GM18517 (cell line): Measurements from ENCODE around the gene VTI1B.

Experiments
- ATAC-seq: cut with Tn5 transposase; IDR thresholded peaks from one replicate; pipeline ENCODE4 v1.9.1; 2021; ENCODE audit warnings: mild to moderate bottlenecking, moderate library complexity; ENCODE audit not compliant: unreplicated experiment

The VTI1B gene

DNA sequence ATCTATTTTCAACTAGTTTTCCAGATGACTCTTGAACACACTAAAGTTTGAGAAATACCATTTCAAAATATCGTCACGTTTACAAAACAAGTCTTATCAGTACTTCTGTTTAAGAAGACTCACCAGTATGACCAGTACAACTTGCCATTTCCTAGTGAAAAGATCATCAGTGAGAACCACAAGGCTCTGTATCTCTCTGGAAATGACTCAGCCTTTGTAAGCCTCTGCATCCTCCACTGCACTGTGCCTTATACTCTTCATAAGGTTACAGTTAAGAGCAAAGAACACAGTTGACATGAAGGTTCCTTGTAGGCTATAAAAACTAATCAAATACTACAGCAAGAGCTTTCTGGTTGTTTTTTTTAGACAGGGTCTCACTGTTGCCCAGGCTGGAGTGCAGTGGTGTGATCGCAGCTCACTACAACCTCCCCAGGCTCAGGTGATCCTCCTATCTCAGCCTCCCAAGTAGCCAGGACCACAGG is 5.7 kb upstream of the VTI1B start:
- ATAC-seq = peak; percentile 96

DNA sequence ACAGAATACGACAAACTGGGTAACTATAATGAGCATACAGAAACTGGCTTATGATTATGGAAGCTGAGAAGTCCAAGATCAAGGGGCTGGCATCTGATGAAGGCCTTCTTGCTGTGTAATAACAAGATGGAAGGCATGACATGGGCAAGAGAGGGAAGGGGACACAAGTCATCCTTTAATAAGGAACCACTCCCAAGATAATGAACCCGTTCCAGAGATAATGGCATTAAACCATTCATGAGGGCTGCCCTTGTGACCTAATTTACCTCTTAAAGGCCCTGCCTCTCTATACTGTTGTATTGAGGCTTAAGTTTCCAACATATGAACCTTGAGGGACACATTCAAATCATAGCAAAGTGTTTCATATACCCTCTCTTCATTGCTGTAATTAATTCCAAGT is 4.6 kb upstream of the VTI1B start:
- ATAC-seq = no peak

DNA sequence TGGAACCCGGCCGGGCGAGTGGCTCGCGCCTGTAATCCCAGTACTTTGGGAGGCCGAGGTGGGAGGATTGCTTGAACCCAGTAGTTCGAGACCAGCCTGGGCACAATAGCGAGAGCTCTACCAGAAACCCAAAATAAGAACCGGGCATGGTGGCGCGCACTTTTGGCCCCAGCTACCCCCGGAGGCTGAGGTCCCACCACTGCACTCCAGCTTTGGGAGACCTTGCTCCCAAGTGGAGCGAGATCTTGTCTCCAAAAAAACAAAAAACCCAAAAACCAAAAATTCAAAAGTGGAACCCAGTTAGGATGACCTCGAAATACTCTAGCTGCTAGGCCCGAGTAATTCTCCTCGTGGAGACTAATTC is 769 bp upstream of the VTI1B start:
- no peak for ATAC-seq

DNA sequence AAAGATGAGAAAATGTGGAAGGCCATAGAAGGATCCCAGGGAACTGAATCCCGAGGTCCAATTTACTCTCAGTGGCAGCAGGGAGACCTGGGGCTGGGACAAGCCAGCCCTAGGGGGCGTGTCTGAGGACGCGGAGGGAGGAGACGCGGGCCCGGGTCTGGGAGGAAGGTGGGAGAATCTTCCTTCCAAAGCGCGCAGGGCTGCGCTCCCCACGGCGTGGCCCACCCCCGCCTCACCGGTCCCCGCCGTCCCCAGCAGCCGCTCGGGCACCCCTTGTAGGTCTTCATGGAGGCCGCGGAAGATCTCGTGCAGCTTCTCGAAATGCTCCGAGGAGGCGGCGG is 323 bp downstream of the VTI1B start:
- ATAC-seq = peak; percentile 18

DNA sequence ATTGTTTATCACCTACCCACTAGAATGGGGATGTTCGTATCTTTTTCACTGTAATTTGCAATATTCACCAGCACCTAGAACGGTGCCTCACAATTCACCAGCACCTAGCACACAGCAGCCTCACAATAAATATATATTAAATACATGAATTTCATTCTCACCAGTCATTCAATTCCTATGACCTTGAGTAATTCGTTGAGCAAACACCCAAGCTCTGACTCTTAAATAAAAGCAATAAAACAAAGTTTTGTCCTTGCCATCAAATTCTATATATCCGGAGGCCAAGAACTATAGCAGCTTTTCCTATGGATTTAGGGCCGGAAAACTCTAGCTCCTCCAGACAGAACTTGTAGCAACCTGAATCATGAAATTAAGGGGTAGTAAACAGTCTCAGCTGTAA is 981 bp downstream of the VTI1B start:
- ATAC-seq = no peak

DNA sequence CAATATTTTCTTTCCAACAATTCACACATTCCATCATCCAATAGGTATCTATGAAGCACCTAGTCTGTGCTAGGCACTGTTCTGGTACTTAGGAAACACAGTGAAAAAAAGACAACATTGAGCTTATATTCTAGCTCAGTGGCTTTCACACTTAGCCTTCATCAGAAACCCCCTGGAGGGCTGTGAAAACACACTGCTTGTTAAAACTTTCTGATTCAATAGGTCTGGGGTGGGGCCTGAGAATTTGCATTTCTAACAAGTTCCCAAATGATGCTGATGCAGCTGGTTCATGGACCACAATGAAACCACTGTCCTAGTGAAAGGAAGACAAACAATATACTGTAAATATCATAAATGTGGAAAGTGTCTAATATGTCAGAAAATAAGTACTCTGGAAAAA is 5.9 kb downstream of the VTI1B start:
- no peak for ATAC-seq

DNA sequence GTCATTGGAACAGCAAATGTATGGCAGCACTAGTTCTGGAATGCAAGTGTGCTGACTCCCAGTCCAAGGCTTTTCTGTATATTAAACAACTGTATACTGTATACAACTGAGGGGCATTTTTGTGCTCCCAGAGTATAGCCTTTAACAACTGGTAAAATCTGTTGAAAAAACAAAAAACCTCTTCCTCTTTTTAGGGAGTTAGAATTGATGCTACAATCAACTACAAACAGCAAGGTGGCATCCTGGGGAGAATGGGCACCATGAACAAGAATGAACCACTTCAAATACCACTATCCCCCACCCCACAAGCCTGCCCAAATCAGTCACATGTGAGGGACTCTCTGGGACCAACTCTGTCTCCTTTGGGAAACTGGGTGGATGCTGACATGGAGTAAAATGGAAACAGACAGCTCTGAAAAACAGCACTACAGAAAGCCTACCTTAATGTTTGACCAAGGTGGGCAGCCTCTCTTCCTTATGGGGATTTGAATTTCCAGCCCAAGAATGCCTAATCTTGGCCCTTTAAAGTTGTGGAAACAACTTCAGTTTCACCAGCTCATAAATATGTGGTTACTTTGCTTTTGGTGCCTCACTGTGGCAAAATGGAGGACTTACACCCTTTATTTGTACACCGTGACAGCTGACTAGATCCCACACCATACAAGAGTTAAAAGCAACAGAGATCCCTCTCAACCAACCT is 7.5 kb downstream of the VTI1B start:
- ATAC-seq = peak; percentile 54

DNA sequence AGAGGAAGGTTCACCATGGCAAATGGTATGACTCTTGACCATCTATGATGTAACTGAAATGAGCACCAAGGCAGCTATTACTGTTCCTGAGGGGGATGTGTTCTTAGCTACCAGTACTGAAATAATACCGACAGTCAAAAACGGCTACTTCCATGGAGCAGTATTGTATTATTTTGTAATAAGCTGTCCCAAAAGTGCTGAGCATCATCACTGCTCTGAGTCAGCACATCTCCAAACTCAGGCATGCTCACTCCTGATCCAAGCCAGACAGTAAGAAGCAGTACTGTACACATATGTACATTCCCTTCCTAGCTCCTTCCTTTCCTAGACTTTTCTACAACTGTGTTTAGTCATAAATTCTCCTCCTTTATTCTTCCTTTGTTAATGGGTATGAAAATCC is 8.6 kb downstream of the VTI1B start:
- ATAC-seq = no peak

DNA sequence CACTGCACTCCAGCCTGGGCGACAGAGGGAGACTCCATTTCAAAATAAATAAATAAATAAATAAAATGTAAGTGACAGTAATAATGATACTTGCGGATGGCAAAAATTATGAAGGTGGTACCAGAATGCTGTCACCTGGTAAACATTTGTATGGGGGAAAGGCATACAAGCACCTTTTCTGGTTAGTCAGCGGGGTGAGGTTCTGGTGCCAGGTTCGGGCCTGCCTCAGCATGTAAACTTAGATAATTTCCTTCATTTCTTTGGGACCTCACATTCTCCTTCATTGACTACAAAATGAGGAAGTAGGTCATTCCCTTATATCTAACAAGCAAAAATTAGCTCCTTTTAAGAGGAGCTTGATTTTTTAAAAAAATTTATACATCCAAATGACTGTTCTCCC is 10.8 kb downstream of the VTI1B start:
- no peak for ATAC-seq

DNA sequence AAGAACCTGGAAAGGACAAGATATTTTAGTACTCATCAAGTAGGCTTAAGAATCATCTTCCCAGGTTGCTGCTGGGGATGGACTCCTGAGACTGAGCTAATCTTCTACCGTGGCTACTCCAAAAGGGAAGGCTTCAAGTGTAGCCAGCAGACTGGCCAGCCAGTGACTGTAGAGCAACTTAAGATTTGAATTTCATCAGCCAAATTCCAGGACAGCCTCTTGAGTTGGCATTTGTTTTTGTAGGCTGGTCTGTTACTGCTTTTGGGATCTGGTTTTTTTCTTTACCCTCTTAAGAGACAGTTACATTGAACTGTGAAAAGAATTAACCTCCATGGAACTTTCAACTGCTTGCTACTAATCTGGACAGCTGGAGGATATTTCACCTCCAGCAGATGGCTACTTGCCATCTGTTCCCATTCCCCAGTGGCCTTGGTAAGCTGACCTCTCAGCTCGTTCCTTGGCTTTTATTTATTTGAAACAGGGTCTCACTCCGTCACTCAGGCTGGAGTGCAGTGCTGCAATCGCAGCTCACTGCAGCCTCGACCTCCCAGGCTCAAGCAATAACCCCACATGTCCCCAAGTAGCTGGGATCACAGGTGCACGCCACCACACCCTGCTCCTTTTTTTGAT is 20.7 kb downstream of the VTI1B start:
- no peak for ATAC-seq

DNA sequence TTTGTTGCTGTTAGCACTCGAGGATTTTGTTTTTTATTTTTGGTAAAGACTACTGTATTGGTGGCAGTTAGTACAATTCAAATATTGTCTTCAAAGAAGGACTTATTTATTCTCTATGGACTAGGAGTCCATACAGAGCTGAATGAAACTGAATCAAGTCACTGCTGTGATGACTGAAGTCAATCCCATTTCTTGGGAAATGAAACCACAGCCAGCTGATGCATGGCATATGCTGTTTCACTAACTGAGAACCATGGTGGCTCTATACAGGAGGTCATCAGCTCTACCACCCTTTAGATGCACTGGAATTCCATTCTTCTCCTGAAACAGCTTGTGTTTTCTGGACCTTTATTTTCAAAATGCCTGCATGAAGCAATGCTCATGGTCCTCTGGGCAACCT is 22.2 kb downstream of the VTI1B start:
- no peak for ATAC-seq

DNA sequence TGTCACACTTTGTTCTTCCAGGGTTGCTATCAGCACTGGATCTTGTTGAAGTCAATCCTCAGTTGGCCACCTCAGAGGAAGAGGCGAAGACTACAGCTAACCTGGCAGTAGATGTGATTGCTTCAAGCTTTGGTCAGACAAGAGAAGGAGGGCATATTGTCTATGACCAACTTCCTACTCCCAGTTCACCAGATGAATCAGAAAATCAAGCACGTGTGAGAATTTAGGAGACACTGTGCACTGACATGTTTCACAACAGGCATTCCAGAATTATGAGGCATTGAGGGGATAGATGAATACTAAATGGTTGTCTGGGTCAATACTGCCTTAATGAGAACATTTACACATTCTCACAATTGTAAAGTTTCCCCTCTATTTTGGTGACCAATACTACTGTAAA is 23.7 kb downstream of the VTI1B start:
- no peak for ATAC-seq

DNA sequence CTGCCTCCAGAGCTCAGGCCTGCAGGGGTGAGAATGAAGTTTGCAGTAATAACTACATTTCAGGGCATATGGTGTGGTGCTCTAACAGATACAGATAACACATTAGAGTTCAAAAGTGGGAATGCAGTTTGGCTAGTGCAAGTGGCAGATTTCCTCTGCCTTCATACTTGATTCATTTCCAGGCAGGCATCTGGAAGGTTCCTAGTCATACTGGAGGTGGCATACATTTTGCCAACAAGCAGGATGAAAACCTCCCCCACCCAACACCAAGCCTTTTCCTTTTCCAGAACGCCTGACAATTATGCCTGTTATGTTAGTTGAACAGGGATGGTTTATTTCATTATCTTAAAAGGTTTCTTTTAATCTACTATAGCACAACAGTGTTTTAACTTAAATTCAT is 24.3 kb downstream of the VTI1B start:
- ATAC-seq = no peak

DNA sequence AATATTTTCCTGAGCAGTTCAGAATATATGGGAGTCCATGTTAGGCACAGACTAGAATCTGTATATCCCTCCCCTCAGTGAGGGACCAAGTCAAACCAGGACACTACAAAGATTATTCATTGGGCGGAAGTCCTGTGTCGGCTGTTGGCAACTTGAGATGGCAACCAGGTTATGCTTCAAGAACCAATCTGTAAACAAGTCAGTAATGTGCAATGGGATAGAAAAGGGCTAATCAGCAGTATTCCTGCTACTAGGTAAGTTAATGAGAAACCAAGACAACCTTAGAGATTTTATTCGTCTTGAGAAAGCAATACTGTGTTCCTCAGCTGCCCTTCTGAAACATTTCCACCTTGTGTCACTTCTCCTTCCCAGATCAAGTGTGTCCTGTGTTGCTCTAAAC is 28.3 kb downstream of the VTI1B start:
- ATAC-seq = no peak

DNA sequence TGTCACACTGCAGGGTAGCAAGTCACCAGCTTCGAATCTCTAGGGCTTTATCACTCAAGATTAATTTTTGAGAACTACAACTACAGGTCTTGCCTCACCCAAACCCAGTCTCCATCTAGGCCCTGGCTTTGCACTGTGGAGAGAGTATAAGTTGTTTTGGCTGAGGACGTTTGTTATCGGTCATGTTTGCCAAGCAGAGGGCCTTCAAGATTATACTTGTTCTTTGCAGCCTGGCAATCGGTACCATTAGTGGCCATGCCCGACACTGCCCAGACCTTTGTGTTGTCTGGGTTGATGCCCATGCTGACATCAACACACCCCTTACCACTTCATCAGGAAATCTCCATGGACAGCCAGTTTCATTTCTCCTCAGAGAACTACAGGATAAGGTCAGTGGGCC is 29.0 kb downstream of the VTI1B start:
- no peak for ATAC-seq

DNA sequence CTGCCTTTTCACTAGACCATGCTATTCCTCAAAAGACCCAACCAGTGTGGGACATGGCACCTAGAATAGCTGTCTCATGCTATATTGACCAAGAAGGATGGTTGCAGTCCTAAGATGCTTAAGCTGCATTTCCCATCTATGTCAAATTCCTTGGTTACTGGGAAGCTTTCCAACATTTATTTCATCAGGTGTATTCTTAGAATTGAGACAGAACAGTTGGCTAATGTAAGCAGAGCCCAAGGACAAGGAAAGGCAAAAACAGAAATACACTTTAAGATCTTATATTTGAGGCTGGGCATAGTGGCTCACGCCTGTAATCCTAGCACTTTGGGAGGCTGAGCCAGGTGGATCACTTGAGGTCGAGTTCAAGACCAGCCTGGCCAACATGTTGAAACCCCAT is 30.0 kb downstream of the VTI1B start:
- ATAC-seq = no peak

DNA sequence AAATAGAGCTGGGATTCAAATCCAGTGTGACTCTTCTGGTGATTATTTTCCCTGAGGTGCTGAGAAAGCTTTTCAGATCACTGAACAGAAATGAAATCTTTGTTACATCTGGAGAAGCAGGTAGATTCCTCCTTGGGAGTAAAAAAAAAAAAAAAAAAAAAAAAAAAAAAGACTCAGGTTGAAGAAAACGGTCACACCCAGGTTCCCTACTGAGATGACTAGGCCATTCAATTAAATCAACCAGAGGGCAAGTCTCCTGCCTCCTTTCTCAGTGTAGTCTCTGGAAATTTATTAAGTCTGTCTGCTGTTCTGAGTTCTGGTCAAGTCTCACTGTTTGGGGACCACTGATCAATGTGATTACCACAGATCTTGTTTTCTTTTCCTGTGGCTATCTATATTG is 30.7 kb downstream of the VTI1B start:
- no peak for ATAC-seq

DNA sequence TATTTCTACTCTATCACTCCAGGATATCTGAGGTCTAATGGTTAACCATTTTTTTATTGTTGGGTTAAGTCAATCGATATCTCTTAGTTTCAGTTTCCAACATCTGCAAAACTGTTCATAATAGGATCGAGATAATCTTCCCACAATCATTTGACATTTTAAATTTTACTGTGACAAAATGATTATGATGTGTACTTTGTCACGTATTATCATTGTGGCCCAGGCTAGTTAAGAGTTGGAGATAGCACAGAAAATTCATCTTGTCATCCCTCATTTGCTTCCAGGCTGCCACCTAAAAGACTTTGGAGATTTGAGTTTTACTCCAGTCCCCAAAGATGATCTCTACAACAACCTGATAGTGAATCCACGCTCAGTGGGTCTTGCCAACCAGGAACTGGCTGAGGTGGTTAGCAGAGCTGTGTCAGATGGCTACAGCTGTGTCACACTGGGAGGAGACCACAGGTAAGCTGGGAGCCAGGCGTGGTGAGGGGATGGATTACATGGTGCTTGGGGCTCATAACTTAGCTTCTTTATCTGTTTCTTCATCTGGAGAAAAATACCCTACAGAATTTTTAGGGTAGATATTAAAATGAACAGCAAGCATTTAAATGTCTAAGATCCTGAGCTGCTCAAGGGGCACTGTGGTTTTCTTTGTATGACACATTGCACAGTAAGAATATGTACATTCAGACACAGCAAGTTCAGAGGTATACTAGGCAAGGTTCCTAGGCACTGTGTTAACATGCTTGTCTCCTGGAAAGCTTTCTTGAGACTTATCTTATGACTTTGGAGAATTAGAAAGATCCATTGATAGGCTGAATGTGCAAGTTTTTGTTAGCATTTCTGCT is 32.3 kb downstream of the VTI1B start:
- ATAC-seq = no peak

DNA sequence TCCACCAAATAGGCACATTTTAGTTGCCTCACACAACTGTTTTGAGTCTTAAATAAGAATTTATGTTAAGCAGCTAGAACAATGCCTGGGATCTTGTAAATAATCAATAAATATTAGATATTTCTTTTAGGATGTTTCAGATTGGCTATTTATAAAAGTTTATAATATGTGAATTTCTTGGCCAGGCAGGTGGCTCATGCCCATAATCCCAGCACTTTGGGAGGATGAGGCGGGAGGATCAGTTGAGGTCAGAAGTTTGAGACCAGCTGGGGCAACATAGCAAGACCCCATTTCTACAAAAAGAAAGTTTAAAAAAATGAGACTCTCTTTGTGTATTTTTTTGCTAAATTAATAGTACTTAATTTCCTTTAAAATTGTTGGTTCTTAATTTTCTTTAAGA is 33.0 kb downstream of the VTI1B start:
- no peak for ATAC-seq

DNA sequence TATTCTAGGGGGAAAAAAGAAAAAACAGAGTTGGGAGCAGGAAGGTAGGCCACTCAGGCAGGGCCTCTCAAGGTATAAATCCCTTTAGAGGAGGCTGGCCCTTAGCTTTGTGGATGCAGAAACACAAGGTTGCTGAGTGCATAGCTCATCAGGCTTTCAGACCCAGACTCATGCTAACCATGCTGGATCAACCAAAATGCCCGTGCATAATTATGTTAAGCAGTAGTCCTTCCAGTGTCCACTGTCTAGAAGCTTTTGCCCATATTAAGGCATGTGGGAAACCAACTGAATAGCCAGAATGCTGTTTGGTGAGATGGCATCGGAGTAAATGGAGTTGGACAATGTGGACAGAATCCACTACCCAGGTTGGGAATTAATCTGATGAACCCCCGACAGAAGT is 35.8 kb downstream of the VTI1B start:
- ATAC-seq = no peak

DNA sequence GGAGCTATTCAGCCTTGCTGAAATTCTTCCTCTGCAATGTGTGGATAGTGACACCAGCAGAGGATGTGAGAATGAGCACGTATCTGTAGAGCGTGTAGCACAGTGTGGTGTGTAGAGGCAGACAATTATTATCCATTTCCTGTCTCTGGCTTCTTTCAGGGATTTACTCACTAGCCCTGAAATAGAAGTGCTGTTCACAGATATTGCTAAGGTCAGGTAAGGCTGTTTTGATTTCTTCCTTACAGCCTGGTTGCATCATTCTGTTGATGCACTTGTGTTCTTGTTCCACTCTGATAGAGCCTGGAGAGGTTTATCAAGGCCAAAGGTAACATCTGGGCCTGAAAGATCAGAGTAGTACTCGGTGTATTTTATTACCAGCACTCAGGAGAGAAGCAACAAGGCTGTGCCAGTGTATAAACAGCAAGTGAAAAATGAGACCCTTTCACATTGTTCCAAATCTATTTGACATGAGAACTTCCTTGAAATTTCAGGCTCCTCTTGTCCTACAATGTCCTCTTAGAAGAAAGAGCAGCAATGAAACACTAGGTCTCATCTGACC is 38.0 kb downstream of the VTI1B start:
- no peak for ATAC-seq
